LNCaP clone FGC (cell line): Measurements from ENCODE around the gene CDK14.
"Not testable (repeated sequence)": the region's sequence is repeated elsewhere in the genome, so short reads cannot be mapped to it uniquely, and the experiment has no call there.

Source experiments
- DNase-seq: peaks from one replicate; pipeline ENCODE4 v3.0.0-alpha.2; 2011; ENCODE audit warnings: low read depth
- H3K4me3 ChIP-seq: 2 replicates; pipeline ENCODE4 v1.5.1; 2011; ENCODE audit warnings: mild to moderate bottlenecking, low read depth, low read length, control low read depth
- CTCF ChIP-seq: IDR thresholded peaks from 2 replicates; pipeline ENCODE4 v1.5.1; 2012; ENCODE audit warnings: mild to moderate bottlenecking; ENCODE audit not compliant: control insufficient read depth, insufficient read depth; ENCODE audit errors: extremely low read depth

The CDK14 gene

DNA sequence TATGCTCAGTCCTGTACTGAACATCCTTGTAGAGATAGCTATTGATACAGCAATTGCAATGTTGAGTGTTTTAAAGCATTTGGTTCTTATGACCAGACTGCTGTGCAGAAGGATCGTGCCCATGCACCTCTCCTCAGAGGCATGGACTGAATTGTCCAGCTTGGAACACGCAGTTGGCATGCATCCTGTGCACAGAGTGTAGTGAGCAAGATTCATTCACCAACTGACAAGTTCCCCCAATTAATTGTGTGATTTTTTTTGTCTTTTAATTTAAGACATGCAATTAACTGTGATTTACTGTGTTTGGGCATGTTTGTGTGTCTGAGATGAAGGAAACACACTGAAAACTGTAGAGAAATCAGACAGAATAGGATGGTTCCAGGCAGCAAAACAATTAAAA lies 323.7 kb downstream of the CDK14 start:
- H3K4me3 ChIP-seq = no peak overlapping the region
- no peak for TF ChIP-seq CTCF
- no peak for DNase-seq

DNA sequence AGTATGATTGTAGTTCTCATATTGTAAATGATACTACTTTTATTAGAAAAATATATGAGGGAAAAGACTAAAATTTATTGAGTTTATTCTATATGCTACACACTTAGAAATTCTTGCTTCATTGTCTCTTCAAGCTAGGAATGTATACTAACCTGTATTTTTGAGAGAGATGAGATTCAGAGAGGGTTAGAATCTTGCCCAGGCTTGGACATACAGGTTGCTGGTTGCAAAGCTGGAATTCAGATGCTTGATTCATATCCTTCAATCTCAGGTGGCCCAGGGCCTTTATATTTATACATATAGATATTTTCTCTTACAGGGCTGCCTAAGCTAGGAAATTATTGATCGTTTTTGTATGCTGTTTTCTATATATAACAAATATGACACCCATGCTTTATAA lies 324.2 kb downstream of the CDK14 start:
- no peak overlapping the region for H3K4me3 ChIP-seq
- DNase-seq = no peak
- no peak for TF ChIP-seq CTCF

GRCh38 chr7:90923541-90923997 lies 327.4 kb downstream of the CDK14 start:
- no peak for TF ChIP-seq CTCF
- no peak for DNase-seq
- H3K4me3 ChIP-seq = no peak overlapping the region

- peak; percentile 4 for DNase-seq
- not testable (repeated sequence) for H3K4me3 ChIP-seq
These were observed 332.7 kb downstream of the CDK14 start for GRCh38 chr7:90928700-90929424.

DNA sequence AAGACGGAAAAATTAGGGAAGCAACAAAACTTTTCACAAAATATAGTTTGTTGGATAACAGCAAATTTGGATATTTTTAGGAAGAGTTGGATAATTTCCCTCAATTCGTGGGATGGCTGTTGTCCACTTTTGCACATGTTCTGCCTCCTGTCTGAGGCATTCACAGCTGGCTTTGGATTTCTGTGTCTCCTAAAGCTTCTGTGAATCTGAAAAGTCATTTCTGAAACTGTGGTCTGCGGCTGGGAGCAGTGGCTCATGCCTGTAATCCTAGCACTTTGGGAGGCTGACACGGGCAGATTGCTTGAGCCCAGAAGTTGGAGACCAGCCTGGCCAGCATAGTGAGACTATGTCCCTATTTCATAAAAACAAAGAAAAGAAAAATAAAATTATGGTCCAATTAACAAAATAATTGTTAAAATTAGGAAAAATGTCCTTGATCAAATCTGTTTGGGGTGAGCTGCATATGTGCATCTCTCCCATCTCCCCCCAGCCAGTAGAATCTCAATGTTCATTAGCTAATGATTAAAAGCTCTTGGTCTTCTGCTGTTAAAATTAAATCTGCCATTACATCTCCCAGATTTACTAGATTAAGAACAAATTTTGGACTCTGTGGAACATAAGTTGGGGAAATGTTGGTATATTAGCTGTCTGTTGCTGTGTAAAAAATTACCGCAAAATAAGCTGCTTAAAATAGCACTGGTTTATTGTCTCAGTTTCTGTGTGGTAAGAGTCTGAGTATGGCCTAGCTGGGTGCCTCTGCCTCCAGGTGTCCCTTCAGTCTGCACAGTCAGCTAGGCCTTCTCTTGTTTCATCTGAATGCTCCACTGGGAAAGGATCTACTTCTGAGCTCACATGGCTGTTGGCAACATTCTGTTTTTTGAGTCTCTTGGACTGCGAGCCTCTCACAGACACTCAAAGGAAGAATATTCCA lies 336.1 kb downstream of the CDK14 start:
- no peak overlapping the region for H3K4me3 ChIP-seq
- TF ChIP-seq CTCF = no peak
- DNase-seq = no peak

- TF ChIP-seq CTCF = no peak
- no peak for DNase-seq
- H3K4me3 ChIP-seq = no peak overlapping the region
These were observed 336.9 kb downstream of the CDK14 start for GRCh38 chr7:90933041-90933440.

DNA sequence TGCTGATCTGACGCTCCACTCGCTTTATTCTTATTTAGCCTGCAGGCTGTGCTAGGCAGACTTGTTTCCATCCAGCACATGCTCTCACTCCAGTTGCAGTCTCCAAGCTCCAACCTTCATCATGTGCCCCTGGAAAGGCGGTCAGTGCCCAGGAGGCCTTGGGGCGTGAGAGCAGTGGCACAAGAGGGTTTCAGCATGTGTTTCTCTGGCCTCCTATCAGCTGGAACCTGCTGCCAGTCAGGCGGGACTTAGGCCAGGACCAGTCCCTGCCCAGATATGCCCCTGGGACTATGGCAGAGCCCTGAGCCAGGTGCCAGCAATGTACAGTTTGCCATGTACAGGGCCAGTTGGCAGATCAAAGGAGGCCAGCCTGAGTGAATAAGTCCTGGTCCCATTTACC lies 337.9 kb downstream of the CDK14 start:
- TF ChIP-seq CTCF = no peak
- H3K4me3 ChIP-seq = no peak overlapping the region
- no peak for DNase-seq
